Measurements from ENCODE around the gene EXOSC7.

GRCh38 chr3:45026957-45027356 is 50.9 kb downstream of the EXOSC7 start:
- TF ChIP-seq CTCF (optimal IDR thresholded peaks at IDR 0.05 in 1 of 3, IDR thresholded peaks at IDR 0.05 in 1 of 3, conservative IDR thresholded peaks at IDR 0.05 in 1 of 3; ENCODE audit: extremely low read depth in 1 of 3, insufficient read depth in 2 of 3, low read length in 3 of 3) (no peak), EZH2 (IDR thresholded peaks at IDR 0.05; ENCODE audit: low read length) (no peak)

Measured in keratinocyte (primary cell).